Stomach (tissue), 4 donors: ENCODE results near the gene SCARF1.

Experiments
- POLR2A ChIP-seq, 4 donors: fragments of 450-650 bp; IDR thresholded peaks; one replicate each; pipeline ENCODE4 v1.6.1; 2016; ENCODE audit warnings: antibody characterized with exemption in 4 of 4, control low read depth in 2 of 4, mild to moderate bottlenecking in 1 of 4, moderate library complexity in 1 of 4
- POLR2AphosphoS5 ChIP-seq, 3 donors: sonication (generic); formaldehyde crosslinking; IDR thresholded peaks; one replicate each; pipeline ENCODE4 v1.6.1; 2016; ENCODE audit warnings: antibody characterized with exemption in 3 of 3
- TF ChIP-seq, protein P1 (sequence below), 7 experiments: fragments of 450-650 bp in 4 of 7; fragments of 200-600 bp in 3 of 7; sonication (generic) in 3 of 7; IDR thresholded peaks; one replicate each; pipeline ENCODE4 v1.5.1; 2016 to 2019; ENCODE audit warnings: antibody characterized with exemption in 7 of 7, control low read depth in 2 of 7, mild to moderate bottlenecking in 1 of 7

DNA sequence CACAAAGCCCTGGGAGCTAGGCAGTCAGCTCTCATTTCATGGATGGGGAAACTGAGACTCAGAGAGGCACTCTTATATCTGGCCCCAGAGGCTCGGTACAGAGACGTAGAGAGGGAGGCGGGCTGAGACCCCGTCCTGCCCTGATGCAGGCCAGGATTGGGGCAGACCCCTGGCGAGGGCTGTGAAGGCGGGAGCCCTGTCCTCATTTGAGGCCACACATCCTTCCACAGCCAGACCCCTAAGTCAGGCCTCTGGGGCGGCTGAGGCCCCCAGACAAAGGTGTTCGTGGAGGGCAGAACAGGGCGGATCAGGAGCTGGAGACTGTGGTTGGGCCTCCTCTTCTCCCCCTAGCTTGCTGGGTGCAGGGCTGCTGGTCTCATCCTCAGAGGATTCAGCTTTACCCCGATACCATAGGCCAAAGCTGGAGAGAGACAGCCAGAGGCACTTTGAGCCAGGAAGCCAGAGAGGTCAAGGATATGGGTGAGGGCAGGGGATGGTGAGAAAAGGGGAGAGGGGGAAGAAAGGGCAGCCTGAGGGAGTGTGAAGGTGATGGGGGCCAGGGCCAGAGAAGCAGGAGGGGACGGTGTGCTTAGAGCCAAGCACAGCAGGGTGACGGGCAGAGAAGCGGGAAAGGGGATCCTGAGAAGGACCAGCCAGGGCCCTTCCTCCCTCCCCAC lies 805 bp upstream of the SCARF1 start:
- TF ChIP-seq POLR2A (IDR thresholded peaks at IDR 0.05): no peak
- TF ChIP-seq, protein P1, sequence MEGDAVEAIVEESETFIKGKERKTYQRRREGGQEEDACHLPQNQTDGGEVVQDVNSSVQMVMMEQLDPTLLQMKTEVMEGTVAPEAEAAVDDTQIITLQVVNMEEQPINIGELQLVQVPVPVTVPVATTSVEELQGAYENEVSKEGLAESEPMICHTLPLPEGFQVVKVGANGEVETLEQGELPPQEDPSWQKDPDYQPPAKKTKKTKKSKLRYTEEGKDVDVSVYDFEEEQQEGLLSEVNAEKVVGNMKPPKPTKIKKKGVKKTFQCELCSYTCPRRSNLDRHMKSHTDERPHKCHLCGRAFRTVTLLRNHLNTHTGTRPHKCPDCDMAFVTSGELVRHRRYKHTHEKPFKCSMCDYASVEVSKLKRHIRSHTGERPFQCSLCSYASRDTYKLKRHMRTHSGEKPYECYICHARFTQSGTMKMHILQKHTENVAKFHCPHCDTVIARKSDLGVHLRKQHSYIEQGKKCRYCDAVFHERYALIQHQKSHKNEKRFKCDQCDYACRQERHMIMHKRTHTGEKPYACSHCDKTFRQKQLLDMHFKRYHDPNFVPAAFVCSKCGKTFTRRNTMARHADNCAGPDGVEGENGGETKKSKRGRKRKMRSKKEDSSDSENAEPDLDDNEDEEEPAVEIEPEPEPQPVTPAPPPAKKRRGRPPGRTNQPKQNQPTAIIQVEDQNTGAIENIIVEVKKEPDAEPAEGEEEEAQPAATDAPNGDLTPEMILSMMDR (IDR thresholded peaks at IDR 0.05): no peak
- no peak for TF ChIP-seq POLR2AphosphoS5 (IDR thresholded peaks at IDR 0.05)
